ENCODE data around the gene SPEG.
A peak's percentile ranks its signal among the peaks of the same experiment; 100 is the strongest.

Gene SPEG

DNA sequence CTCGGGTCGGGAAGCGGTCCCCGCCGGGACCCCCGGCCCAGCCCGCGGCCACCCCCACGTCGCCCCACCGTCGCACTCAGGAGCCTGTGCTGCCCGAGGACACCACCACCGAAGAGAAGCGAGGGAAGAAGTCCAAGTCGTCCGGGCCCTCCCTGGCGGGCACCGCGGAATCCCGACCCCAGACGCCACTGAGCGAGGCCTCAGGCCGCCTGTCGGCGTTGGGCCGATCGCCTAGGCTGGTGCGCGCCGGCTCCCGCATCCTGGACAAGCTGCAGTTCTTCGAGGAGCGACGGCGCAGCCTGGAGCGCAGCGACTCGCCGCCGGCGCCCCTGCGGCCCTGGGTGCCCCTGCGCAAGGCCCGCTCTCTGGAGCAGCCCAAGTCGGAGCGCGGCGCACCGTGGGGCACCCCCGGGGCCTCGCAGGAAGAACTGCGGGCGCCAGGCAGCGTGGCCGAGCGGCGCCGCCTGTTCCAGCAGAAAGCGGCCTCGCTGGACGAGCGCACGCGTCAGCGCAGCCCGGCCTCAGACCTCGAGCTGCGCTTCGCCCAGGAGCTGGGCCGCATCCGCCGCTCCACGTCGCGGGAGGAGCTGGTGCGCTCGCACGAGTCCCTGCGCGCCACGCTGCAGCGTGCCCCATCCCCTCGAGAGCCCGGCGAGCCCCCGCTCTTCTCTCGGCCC is 13.6 kb downstream of the SPEG start:
- Histone ChIP-seq H3K9me3 (ENCODE audit: insufficient read depth, low read depth, low read length) (no peaks in the 10 kb centered on the region), H3K36me3 (ENCODE audit: insufficient read depth, low read depth, low read length) (0 out of 2 replicates have a peak, but pooled peaks cover 5% of the 10 kb centered on the region), H3K27me3 (ENCODE audit: insufficient read depth, low read length) (peaks cover 42% of the 10 kb centered on the region), H3K4me3 (ENCODE audit: low read length) (peak overlapping the region; percentile 46; the same call in 1 of the 2 replicates), H3K9ac (ENCODE audit: low read depth, low read length) (no peak overlapping the region; the same call in 1 of the 2 replicates), H3K4me1 (ENCODE audit: insufficient read depth, low read length) (peaks cover 4% of the 10 kb centered on the region), H3K27ac (ENCODE audit: low read length) (no peak overlapping the region)

- Histone ChIP-seq H3K27me3 (ENCODE audit: insufficient read depth, low read length) (peaks cover 38% of the 10 kb centered on the region), H3K36me3 (ENCODE audit: insufficient read depth, low read depth, low read length) (0 out of 2 replicates have a peak, but pooled peaks cover 5% of the 10 kb centered on the region), H3K9ac (ENCODE audit: low read depth, low read length) (no peak overlapping the region; the same call in 1 of the 2 replicates), H3K4me1 (ENCODE audit: insufficient read depth, low read length) (peaks cover 6% of the 10 kb centered on the region), H3K27ac (ENCODE audit: low read length) (no peak overlapping the region), H3K4me3 (ENCODE audit: low read length) (peak overlapping the region; percentile 46; the same call in 1 of the 2 replicates), H3K9me3 (ENCODE audit: insufficient read depth, low read depth, low read length) (no peaks in the 10 kb centered on the region)
Observed at GRCh38 chr2:219448776-219449341, 14.2 kb downstream of the SPEG start.

DNA sequence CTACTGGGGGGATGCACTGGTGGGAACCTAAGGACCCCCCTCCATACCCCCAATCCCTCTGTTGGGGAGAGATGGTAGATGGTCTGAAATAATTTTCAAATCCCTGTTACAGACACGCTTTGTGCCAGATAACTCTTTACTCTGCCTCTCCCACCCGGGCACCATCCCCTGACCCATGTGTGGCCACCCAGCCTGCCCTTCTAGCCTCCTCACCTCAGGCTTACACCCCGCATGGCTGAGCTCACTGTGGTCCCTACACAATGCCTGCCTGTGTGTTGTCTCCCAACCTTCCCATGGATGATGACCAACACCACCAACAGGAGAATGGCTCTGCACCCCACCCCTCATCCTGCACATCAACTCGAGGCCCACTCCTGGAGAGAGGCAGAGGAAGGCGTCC is 15.0 kb downstream of the SPEG start:
- H3K27ac ChIP-seq (ENCODE audit: low read length), result no peak overlapping the region
- peaks cover 10% of the 10 kb centered on the region for H3K4me1 ChIP-seq (ENCODE audit: insufficient read depth, low read length)
- H3K27me3 ChIP-seq (ENCODE audit: insufficient read depth, low read length), result peaks cover 38% of the 10 kb centered on the region

DNA sequence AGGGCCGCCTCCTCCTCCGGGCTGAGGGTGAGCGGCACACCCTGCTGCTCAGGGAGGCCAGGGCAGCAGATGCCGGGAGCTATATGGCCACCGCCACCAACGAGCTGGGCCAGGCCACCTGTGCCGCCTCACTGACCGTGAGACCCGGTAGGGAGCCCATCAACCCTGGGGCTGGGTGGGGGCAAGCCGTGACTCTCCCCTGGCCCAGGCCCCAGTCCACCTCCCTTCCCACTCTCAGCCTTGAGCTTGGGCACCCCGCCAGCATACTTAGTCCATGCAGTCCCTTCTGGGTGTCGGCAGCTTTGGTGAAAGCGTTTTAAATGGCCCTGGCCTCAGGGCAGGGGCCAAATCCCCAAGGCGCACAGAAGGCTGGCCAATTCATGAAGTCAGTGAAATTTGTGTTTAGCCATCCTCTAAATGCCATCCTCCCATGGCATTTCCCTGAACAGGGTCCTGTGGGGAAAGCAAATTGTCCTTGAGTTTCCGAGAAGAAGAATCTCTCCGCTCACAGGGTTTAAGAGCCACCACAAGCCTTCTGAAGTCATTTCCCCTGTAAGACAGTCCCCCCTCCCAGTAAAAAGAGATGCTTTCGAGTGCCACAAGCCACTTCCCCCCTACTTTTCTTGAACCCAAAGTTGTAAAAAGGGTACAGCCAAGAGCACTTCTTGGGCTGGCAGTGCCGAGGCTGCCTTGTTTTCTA is 17.2 kb downstream of the SPEG start:
- Histone ChIP-seq H3K9ac (ENCODE audit: low read depth, low read length) (no peak overlapping the region), H3K4me1 (ENCODE audit: insufficient read depth, low read length) (peaks cover 6% of the 10 kb centered on the region), H3K9me3 (ENCODE audit: insufficient read depth, low read depth, low read length) (no peaks in the 10 kb centered on the region), H3K27me3 (ENCODE audit: insufficient read depth, low read length) (peaks cover 33% of the 10 kb centered on the region), H3K4me3 (ENCODE audit: low read length) (no peak overlapping the region), H3K36me3 (ENCODE audit: insufficient read depth, low read depth, low read length) (0 out of 2 replicates have a peak, but pooled peaks cover 5% of the 10 kb centered on the region), H3K27ac (ENCODE audit: low read length) (no peak overlapping the region)

More for the DNA sequence above, 15.0 kb downstream of the SPEG start:
- H3K9me3 ChIP-seq (ENCODE audit: insufficient read depth, low read depth, low read length), result no peaks in the 10 kb centered on the region
- no peak overlapping the region for H3K4me3 ChIP-seq (ENCODE audit: low read length)
- no peak overlapping the region for H3K9ac ChIP-seq (ENCODE audit: low read depth, low read length)
- 0 out of 2 replicates have a peak, but pooled peaks cover 5% of the 10 kb centered on the region for H3K36me3 ChIP-seq (ENCODE audit: insufficient read depth, low read depth, low read length)

- H3K4me1 ChIP-seq (ENCODE audit: insufficient read depth, low read length), result peaks cover 6% of the 10 kb centered on the region
- H3K4me3 ChIP-seq (ENCODE audit: low read length), result no peak overlapping the region
- no peaks in the 10 kb centered on the region for H3K9me3 ChIP-seq (ENCODE audit: insufficient read depth, low read depth, low read length)
- H3K9ac ChIP-seq (ENCODE audit: low read depth, low read length), result no peak overlapping the region
- no peak overlapping the region for H3K27ac ChIP-seq (ENCODE audit: low read length)
- peaks cover 24% of the 10 kb centered on the region for H3K27me3 ChIP-seq (ENCODE audit: insufficient read depth, low read length)
- 0 out of 2 replicates have a peak, but pooled peaks cover 5% of the 10 kb centered on the region for H3K36me3 ChIP-seq (ENCODE audit: insufficient read depth, low read depth, low read length)
Observed at GRCh38 chr2:219452361-219453317, 18.0 kb downstream of the SPEG start.

GRCh38 chr2:219453671-219454590 is 19.3 kb downstream of the SPEG start:
- Histone ChIP-seq H3K4me1 (ENCODE audit: insufficient read depth, low read length) (peaks cover 13% of the 10 kb centered on the region), H3K27me3 (ENCODE audit: insufficient read depth, low read length) (peaks cover 14% of the 10 kb centered on the region; the same call in 1 of the 2 replicates), H3K36me3 (ENCODE audit: insufficient read depth, low read depth, low read length) (0 out of 2 replicates have a peak, but pooled peaks cover 5% of the 10 kb centered on the region), H3K9ac (ENCODE audit: low read depth, low read length) (no peak overlapping the region), H3K9me3 (ENCODE audit: insufficient read depth, low read depth, low read length) (no peaks in the 10 kb centered on the region), H3K4me3 (ENCODE audit: low read length) (no peak overlapping the region), H3K27ac (ENCODE audit: low read length) (no peak overlapping the region)

DNA sequence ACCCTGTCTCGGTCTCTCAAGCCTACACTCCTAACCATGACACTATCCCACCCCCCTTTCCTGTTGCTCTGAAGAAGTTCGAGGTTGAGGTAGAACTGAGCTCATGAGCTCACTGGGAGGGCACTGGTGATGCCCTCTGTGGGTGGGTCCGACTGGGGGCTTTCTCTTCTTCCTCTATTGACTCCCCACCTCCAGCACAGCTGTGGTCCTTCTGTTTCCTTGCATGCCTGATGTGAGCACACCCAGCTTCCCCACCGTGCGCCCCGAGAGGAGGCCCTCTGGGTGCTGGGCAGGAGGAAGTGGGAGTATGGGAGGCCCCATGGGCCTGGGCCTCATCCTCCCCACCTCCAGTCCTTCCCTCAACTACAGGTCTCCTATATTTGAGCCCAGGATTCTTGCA is 20.9 kb downstream of the SPEG start:
- Histone ChIP-seq H3K4me1 (ENCODE audit: insufficient read depth, low read length) (peaks cover 25% of the 10 kb centered on the region), H3K9ac (ENCODE audit: low read depth, low read length) (no peak overlapping the region), H3K27ac (ENCODE audit: low read length) (no peak overlapping the region), H3K4me3 (ENCODE audit: low read length) (no peak overlapping the region), H3K9me3 (ENCODE audit: insufficient read depth, low read depth, low read length) (no peaks in the 10 kb centered on the region), H3K36me3 (ENCODE audit: insufficient read depth, low read depth, low read length) (0 out of 2 replicates have a peak, but pooled peaks cover under 1% of the 10 kb centered on the region), H3K27me3 (ENCODE audit: insufficient read depth, low read length) (peaks cover 6% of the 10 kb centered on the region; the same call in 1 of the 2 replicates)

- Histone ChIP-seq H3K4me1 (ENCODE audit: insufficient read depth, low read length) (peaks cover 35% of the 10 kb centered on the region), H3K9ac (ENCODE audit: low read depth, low read length) (no peak overlapping the region), H3K27me3 (ENCODE audit: insufficient read depth, low read length) (peaks cover 6% of the 10 kb centered on the region; the same call in 1 of the 2 replicates), H3K27ac (ENCODE audit: low read length) (no peak overlapping the region), H3K9me3 (ENCODE audit: insufficient read depth, low read depth, low read length) (no peaks in the 10 kb centered on the region), H3K4me3 (ENCODE audit: low read length) (no peak overlapping the region), H3K36me3 (ENCODE audit: insufficient read depth, low read depth, low read length) (0 out of 2 replicates have a peak, but pooled peaks cover 9% of the 10 kb centered on the region)
Observed at GRCh38 chr2:219457784-219458369, 23.2 kb downstream of the SPEG start.

GRCh38 chr2:219458996-219459395 is 24.4 kb downstream of the SPEG start:
- peaks cover 6% of the 10 kb centered on the region; the same call in 1 of the 2 replicates for H3K27me3 ChIP-seq (ENCODE audit: insufficient read depth, low read length)
- H3K9me3 ChIP-seq (ENCODE audit: insufficient read depth, low read depth, low read length), result no peaks in the 10 kb centered on the region
- H3K9ac ChIP-seq (ENCODE audit: low read depth, low read length), result no peak overlapping the region
- H3K4me3 ChIP-seq (ENCODE audit: low read length), result no peak overlapping the region
- 0 out of 2 replicates have a peak, but pooled peaks cover 10% of the 10 kb centered on the region for H3K36me3 ChIP-seq (ENCODE audit: insufficient read depth, low read depth, low read length)
- H3K27ac ChIP-seq (ENCODE audit: low read length), result no peak overlapping the region
- H3K4me1 ChIP-seq (ENCODE audit: insufficient read depth, low read length), result peaks cover 32% of the 10 kb centered on the region

Data from iPS-20b (cell line).